B cell (primary cell): ENCODE measurements around the gene FMN1. TPM values are rescaled to one million over a fixed set of nuclear protein-coding genes. Genes with fewer than 3 reads are reported as not detected.

ENCODE experiments used
- ATAC-seq: fragments of 200-7000 bp; cut with Tn5 transposase; one replicate; pipeline ENCODE4 v1.10.0; 2021; ENCODE audit warnings: low read depth, mild to moderate bottlenecking, moderate number of reproducible peaks, moderate library complexity
- CTCF ChIA-PET: fragments of 350-600 bp; sonication (Branson Sonifier 250); formaldehyde crosslinking; loops from one replicate; lab custom pipeline; 2021; ENCODE audit warnings: antibody characterized with exemption, inconsistent platforms; lab: Charles Lee
- POLR2A ChIA-PET: fragments of 350-600 bp; sonication (Branson Sonifier 250); formaldehyde crosslinking; loops from one replicate; lab custom pipeline; 2021; ENCODE audit warnings: antibody characterized with exemption; lab: Charles Lee
- DNase-seq: peaks from one replicate; pipeline ENCODE4 v3.0.0; 2013
- H2AFZ ChIP-seq: 2 replicates; pipeline ENCODE4 v1.6.1; 2012; ENCODE audit warnings: mild to moderate bottlenecking, low read depth, low read length; ENCODE audit not compliant: insufficient read depth, poor library complexity, severe bottlenecking
- H3K27ac ChIP-seq, 2 donors: 1 replicate in 1 of 2; 2 replicates in 1 of 2; pipeline ENCODE4 v1.5.1; 2012 to 2013; ENCODE audit warnings: low read length in 2 of 2, mild to moderate bottlenecking in 2 of 2, moderate library complexity in 1 of 2
- H3K27me3 ChIP-seq, 4 experiments: fragments of 200-600 bp in 1 of 4; sonication (generic) in 1 of 4; replicated peaks in 1 of 4; 1 replicate in 2 of 4; 2 replicates in 2 of 4; pipeline versions ENCODE4 v1.6.1 to v1.7.0; 2013 to 2016; ENCODE audit warnings: low read length in 3 of 4, mild to moderate bottlenecking in 2 of 4, mixed read lengths in 1 of 4, moderate library complexity in 1 of 4; ENCODE audit not compliant: insufficient read depth in 4 of 4, control insufficient read depth in 3 of 4; ENCODE audit errors: control extremely low read depth in 1 of 4
- H3K36me3 ChIP-seq, 2 experiments: replicated peaks in 1 of 2; 1 replicate in 1 of 2; 2 replicates in 1 of 2; pipeline versions ENCODE4 v1.6.1 to v1.7.1; 2013; ENCODE audit warnings: low read length in 1 of 2; ENCODE audit not compliant: insufficient read depth in 2 of 2, control insufficient read depth in 1 of 2; ENCODE audit errors: control extremely low read depth in 1 of 2, extremely low read depth in 1 of 2
- H3K4me1 ChIP-seq, 2 donors: fragments of 200-600 bp in 1 of 2; sonication (generic) in 1 of 2; 1 replicate in 1 of 2; 2 replicates in 1 of 2; pipeline versions ENCODE4 v1.5.1 to v1.6.1; 2013 to 2017; ENCODE audit warnings: low read length in 2 of 2; ENCODE audit not compliant: control insufficient read depth in 2 of 2, insufficient read depth in 2 of 2
- H3K4me2 ChIP-seq: replicated peaks from 2 replicates; pipeline ENCODE3; 2012; ENCODE audit warnings: mild to moderate bottlenecking, low read depth, low read length; ENCODE audit not compliant: poor library complexity, severe bottlenecking
- H3K4me3 ChIP-seq, 5 experiments: fragments of 200-600 bp in 1 of 5; sonication (generic) in 1 of 5; 1 replicate in 3 of 5; 2 replicates in 2 of 5; pipeline versions ENCODE4 v1.5.1 to v1.7.0; 2011 to 2016; ENCODE audit warnings: low read length in 4 of 5, mild to moderate bottlenecking in 4 of 5, low read depth in 2 of 5, control low read depth in 1 of 5, moderate library complexity in 1 of 5; ENCODE audit not compliant: insufficient read depth in 1 of 5; ENCODE audit errors: control extremely low read depth in 1 of 5, extremely low read depth in 1 of 5
- H3K79me2 ChIP-seq: fragments of 200-600 bp; sonication (generic); one replicate; pipeline ENCODE4 v1.6.0; 2016; ENCODE audit warnings: low read length; ENCODE audit not compliant: control insufficient read depth, insufficient read depth
- H3K9ac ChIP-seq: fragments of 200-600 bp; sonication (generic); 2 replicates; pipeline ENCODE4 v1.6.1; 2017; ENCODE audit warnings: mild to moderate bottlenecking, low read length, moderate library complexity
- H3K9me3 ChIP-seq, 3 donors: one replicate each; pipeline versions ENCODE4 v1.6.1 to v1.7.1; 2013; ENCODE audit warnings: low read length in 2 of 3; ENCODE audit not compliant: control insufficient read depth in 2 of 3, insufficient read depth in 1 of 3; ENCODE audit errors: control extremely low read depth in 1 of 3
- H4K20me1 ChIP-seq: 2 replicates; pipeline ENCODE4 v1.6.0; 2012; ENCODE audit warnings: mild to moderate bottlenecking, low read length; ENCODE audit not compliant: insufficient read depth, control insufficient read depth, poor library complexity, severe bottlenecking
- H3K27ac Mint-ChIP-seq: one replicate; pipeline ENCODE4 v1.8.0; 2021; ENCODE audit warnings: mixed read lengths
- H3K27me3 Mint-ChIP-seq: one replicate; pipeline ENCODE4 v1.8.0; 2021; ENCODE audit warnings: mixed read lengths
- H3K4me1 Mint-ChIP-seq: one replicate; pipeline ENCODE4 v1.8.0; 2021; ENCODE audit warnings: mixed read lengths
- H3K4me3 Mint-ChIP-seq: one replicate; pipeline ENCODE4 v1.8.0; 2021; ENCODE audit warnings: mixed read lengths
- H3K9me3 Mint-ChIP-seq: one replicate; pipeline ENCODE4 v1.8.0; 2022; ENCODE audit warnings: mixed read lengths; ENCODE audit not compliant: insufficient read depth
- EZH2 ChIP-seq: IDR thresholded peaks from 2 replicates; pipeline ENCODE4 v1.6.1; 2012; ENCODE audit warnings: borderline replicate concordance, low read depth, mild to moderate bottlenecking, moderate library complexity, low read length; ENCODE audit not compliant: insufficient read depth, poor library complexity, severe bottlenecking
- WGBS: methylation state at CpG from one replicate; pipeline ENCODE4 v1.1.5; 2013; ENCODE audit warnings: missing lambda C conversion rate; ENCODE audit not compliant: insufficient coverage; 5-methylcytosine and 5-hydroxymethylcytosine counted together
- intact Hi-C: fragments of 100-400 bp; cut with micrococcal nuclease; formaldehyde crosslinking; loops from one replicate; pipeline ENCODE4 v1.10.0; 2022
- polyA plus RNA-seq: library from polyadenylated mRNA; depleted of rRNA; stranded (reverse); fragments of >200 nt; gene quantifications from 2 replicates; pipeline ENCODE4 v1.2.3, GENCODE V29; 2012
- total RNA-seq, 2 donors: library from RNA; stranded (reverse); fragments of 120-200 nt in 1 of 2; gene quantifications; 1 replicate in 1 of 2; 2 replicates in 1 of 2; pipeline versions ENCODE4 v1.2.3 to v1.2.4, GENCODE V29; 2013 to 2022
- TF ChIP-seq, protein P1 (sequence below): fragments of 200-600 bp; IDR thresholded peaks from one replicate; pipeline ENCODE4 v1.8.0; 2022; ENCODE audit warnings: antibody characterized with exemption, mild to moderate bottlenecking

Gene FMN1
- total and polyA plus RNA-seq, 2 donors (not counting 1 experiment from before 2014, with no cell fraction given): 0.21 to 0.96 TPM

DNA sequence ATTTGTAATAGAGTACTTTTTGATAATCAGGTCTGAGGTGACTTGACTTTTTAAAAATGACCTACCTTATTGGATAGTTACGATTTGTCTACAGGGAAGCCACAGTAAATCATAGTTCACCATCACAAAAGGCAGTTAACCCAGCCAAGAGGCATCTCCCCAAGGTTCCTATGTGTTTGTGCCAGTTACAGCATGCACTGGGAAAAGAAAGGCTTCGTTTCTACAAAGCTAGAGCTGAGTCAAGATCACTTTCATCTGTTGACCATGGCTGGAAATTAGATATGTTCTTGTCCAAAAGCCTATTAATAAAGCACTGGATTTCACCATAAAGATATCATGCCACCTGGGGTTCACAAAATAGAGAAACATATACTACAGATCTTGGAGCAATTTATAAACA, 336.8 kb downstream of the FMN1 start:
- Histone ChIP-seq H4K20me1 (no peaks in the 10 kb centered on the region), H3K79me2 (no peaks in the 10 kb centered on the region), H3K27ac (no peak overlapping the region), H3K27me3 (no peaks in the 10 kb centered on the region), H3K9me3 (no peaks in the 10 kb centered on the region), H3K4me3 (no peak overlapping the region), H3K9ac (no peak overlapping the region), H3K4me2 (no peak overlapping the region), H2AFZ (no peak overlapping the region), H3K4me1 (peaks cover 6 to 9% of the 10 kb centered on the region in 2 donors), H3K36me3 (no peaks in the 10 kb centered on the region)
- intact Hi-C loops: no loop called here
- TF ChIP-seq EZH2: no peak
- TF ChIP-seq, protein P1, sequence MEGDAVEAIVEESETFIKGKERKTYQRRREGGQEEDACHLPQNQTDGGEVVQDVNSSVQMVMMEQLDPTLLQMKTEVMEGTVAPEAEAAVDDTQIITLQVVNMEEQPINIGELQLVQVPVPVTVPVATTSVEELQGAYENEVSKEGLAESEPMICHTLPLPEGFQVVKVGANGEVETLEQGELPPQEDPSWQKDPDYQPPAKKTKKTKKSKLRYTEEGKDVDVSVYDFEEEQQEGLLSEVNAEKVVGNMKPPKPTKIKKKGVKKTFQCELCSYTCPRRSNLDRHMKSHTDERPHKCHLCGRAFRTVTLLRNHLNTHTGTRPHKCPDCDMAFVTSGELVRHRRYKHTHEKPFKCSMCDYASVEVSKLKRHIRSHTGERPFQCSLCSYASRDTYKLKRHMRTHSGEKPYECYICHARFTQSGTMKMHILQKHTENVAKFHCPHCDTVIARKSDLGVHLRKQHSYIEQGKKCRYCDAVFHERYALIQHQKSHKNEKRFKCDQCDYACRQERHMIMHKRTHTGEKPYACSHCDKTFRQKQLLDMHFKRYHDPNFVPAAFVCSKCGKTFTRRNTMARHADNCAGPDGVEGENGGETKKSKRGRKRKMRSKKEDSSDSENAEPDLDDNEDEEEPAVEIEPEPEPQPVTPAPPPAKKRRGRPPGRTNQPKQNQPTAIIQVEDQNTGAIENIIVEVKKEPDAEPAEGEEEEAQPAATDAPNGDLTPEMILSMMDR: no peak
- no peak overlapping the region for H3K4me3 Mint-ChIP-seq
- H3K9me3 Mint-ChIP-seq: no peaks in the 10 kb centered on the region
- H3K27ac Mint-ChIP-seq: no peak overlapping the region
- ChIA-PET CTCF (interaction anchor here (1.7 to 2.2 kb wide), 2 partner anchors 12 to 14 kb away, joined by 3 to 15 read pairs; no protein-coding TSS in a partner anchor), POLR2A (no interaction called here)
- peaks cover 12% of the 10 kb centered on the region for H3K4me1 Mint-ChIP-seq
- no peak for DNase-seq
- WGBS: no CpG with 5 or more reads among the region's 2 CpGs
- no peak for ATAC-seq
- peaks cover 6% of the 10 kb centered on the region for H3K27me3 Mint-ChIP-seq

DNA sequence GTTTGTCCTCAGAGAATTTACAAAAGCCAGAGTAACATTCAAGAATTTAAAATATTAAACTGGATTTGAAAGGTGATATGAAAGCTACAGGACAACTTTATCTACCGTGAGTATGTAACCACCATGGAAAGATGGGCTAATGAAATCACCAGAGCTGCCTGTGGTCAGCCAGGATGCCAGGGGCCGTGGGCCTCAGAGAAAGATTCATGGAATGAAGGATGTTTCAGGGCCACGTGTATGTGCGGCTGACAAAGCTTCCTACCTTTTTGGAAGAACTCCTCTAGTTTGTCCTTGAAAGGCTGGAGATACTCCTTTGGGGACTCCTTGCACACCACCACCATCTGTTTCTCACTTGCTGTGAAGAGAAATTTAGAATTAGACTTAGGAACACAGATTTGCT, 337.8 kb downstream of the FMN1 start:
- H3K27ac ChIP-seq: no peak overlapping the region
- no peaks in the 10 kb centered on the region for H3K9me3 Mint-ChIP-seq
- H3K4me2 ChIP-seq: no peak overlapping the region
- ATAC-seq (no peak), DNase-seq (no peak)
- no peaks in the 10 kb centered on the region for H4K20me1 ChIP-seq
- no peaks in the 10 kb centered on the region for H3K79me2 ChIP-seq
- no peaks in the 10 kb centered on the region for H3K36me3 ChIP-seq
- CTCF ChIA-PET: interaction anchor here (0.7 to 2.1 kb wide), 5 partner anchors 11 to 193 kb away, joined by 3 to 6 read pairs (median 3); no protein-coding TSS in a partner anchor
- TF ChIP-seq, protein P1: no peak
- H3K27me3 Mint-ChIP-seq: peaks cover 8% of the 10 kb centered on the region
- H3K9ac ChIP-seq: no peak overlapping the region
- H3K4me1 Mint-ChIP-seq: peaks cover 3% of the 10 kb centered on the region
- POLR2A ChIA-PET: no interaction called here
- H3K4me3 ChIP-seq: no peak overlapping the region
- H3K27ac Mint-ChIP-seq: no peak overlapping the region
- H3K9me3 ChIP-seq: no peaks in the 10 kb centered on the region
- WGBS: 90% methylated on average over 4 of the region's 4 CpGs
- no peak overlapping the region for H2AFZ ChIP-seq
- intact Hi-C loops: no loop called here
- no peaks in the 10 kb centered on the region for H3K27me3 ChIP-seq
- H3K4me3 Mint-ChIP-seq: no peak overlapping the region
- H3K4me1 ChIP-seq: peaks cover 3 to 5% of the 10 kb centered on the region in 2 donors
